ENCODE measurements around the gene KCNG3. TPM values are rescaled to one million over a fixed set of nuclear protein-coding genes. Genes with fewer than 3 reads are reported as not detected.

The KCNG3 gene
- total RNA-seq, 1 experiment from 2014 or later: 4.3 TPM

DNA sequence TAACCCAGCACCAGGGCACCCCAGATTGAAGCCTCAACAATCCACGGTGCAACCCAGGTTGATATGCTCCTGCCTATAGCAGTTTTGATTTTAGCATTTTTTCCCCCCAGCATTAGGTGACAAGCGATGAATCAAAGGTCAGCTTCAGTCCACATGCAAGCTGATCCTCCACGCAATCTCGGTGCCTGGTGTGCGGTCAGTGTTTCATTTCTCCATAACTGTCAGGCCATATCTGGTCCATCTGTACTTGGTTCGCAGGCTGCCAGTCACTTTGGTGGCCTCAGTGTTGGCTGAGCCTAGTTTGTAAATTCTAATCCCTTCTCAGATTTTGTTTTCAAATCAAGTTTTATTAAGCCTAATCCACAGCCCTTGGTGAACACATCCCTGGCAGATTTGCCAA, 30.2 kb downstream of the KCNG3 start:
- H3K4me3 ChIP-seq (ENCODE audit: low read depth in 2 of 2, low read length in 2 of 2): no peak overlapping the region
- in situ Hi-C loops (cut with HindIII; ENCODE audit: low pct_unique_long_range_greater_than_20kb, low sequenced_read_pairs) (no loop called here), intact Hi-C loops (cut with micrococcal nuclease; ENCODE audit: unreplicated experiment) (no loop called here)
- ATAC-seq (no peak), DNase-seq (ENCODE audit: low read depth, low spot score) (no peak)
- TF ChIP-seq SIN3A (IDR thresholded peaks at IDR 0.05; ENCODE audit: borderline replicate concordance, insufficient read depth, low read depth, low read length): no peak
- TF ChIP-seq TCF7L2 (IDR thresholded peaks at IDR 0.05; ENCODE audit: low read depth, low read length): no peak
- TF ChIP-seq, protein P1, sequence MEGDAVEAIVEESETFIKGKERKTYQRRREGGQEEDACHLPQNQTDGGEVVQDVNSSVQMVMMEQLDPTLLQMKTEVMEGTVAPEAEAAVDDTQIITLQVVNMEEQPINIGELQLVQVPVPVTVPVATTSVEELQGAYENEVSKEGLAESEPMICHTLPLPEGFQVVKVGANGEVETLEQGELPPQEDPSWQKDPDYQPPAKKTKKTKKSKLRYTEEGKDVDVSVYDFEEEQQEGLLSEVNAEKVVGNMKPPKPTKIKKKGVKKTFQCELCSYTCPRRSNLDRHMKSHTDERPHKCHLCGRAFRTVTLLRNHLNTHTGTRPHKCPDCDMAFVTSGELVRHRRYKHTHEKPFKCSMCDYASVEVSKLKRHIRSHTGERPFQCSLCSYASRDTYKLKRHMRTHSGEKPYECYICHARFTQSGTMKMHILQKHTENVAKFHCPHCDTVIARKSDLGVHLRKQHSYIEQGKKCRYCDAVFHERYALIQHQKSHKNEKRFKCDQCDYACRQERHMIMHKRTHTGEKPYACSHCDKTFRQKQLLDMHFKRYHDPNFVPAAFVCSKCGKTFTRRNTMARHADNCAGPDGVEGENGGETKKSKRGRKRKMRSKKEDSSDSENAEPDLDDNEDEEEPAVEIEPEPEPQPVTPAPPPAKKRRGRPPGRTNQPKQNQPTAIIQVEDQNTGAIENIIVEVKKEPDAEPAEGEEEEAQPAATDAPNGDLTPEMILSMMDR (IDR thresholded peaks at IDR 0.05): no peak
- TF ChIP-seq POLR2AphosphoS5 (IDR thresholded peaks at IDR 0.05; ENCODE audit: low read depth, low read length): no peak
- TF ChIP-seq, protein P2, sequence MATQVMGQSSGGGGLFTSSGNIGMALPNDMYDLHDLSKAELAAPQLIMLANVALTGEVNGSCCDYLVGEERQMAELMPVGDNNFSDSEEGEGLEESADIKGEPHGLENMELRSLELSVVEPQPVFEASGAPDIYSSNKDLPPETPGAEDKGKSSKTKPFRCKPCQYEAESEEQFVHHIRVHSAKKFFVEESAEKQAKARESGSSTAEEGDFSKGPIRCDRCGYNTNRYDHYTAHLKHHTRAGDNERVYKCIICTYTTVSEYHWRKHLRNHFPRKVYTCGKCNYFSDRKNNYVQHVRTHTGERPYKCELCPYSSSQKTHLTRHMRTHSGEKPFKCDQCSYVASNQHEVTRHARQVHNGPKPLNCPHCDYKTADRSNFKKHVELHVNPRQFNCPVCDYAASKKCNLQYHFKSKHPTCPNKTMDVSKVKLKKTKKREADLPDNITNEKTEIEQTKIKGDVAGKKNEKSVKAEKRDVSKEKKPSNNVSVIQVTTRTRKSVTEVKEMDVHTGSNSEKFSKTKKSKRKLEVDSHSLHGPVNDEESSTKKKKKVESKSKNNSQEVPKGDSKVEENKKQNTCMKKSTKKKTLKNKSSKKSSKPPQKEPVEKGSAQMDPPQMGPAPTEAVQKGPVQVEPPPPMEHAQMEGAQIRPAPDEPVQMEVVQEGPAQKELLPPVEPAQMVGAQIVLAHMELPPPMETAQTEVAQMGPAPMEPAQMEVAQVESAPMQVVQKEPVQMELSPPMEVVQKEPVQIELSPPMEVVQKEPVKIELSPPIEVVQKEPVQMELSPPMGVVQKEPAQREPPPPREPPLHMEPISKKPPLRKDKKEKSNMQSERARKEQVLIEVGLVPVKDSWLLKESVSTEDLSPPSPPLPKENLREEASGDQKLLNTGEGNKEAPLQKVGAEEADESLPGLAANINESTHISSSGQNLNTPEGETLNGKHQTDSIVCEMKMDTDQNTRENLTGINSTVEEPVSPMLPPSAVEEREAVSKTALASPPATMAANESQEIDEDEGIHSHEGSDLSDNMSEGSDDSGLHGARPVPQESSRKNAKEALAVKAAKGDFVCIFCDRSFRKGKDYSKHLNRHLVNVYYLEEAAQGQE (IDR thresholded peaks at IDR 0.05; ENCODE audit: insufficient read depth in 1 of 2, low read depth in 2 of 2, low read length in 1 of 2): no peak
- no peaks in the 10 kb centered on the region for H3K9me3 ChIP-seq (ENCODE audit: control insufficient read depth, insufficient read depth, low read depth, low read length)
- no peaks in the 10 kb centered on the region for H3K27me3 ChIP-seq (ENCODE audit: control insufficient read depth, insufficient read depth, low read length)
- no peaks in the 10 kb centered on the region for H3K36me3 ChIP-seq (ENCODE audit: control insufficient read depth, insufficient read depth, low read length)
- POLR2A ChIA-PET: no interaction called here
- no peaks in the 10 kb centered on the region for H3K4me1 ChIP-seq (ENCODE audit: control insufficient read depth, insufficient read depth, low read length)
- BruUV-seq (replicated peaks): no TSS peak
- CTCF ChIA-PET: interaction anchor here (0.6 kb wide), 1 partner anchor 30 kb away, joined by 3 read pairs; the partner anchor contains the start of gene KCNG3
- H3K27ac ChIP-seq (ENCODE audit: low read length): no peak overlapping the region

DNA sequence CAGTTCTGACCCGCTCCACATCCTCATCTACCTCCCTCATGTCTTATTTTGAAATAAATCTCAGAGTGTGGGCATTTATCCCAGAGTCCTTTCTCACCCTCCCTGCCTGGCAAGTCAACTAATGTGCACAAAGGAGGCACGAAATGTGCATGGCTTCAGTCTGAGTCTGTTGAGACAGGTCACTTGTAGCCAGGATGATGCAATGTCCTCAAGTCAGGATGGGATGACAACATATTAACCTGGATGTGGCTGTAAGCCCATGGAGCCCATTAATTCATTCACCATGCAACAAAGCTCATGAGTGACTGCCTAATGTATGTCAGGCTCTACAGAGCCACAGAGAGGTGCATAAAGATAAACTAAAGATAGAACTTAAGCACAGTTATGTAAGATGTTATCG, 34.5 kb downstream of the KCNG3 start:
- TF ChIP-seq, protein P1 (IDR thresholded peaks at IDR 0.05): no peak
- CTCF ChIA-PET: no interaction called here
- H3K27me3 ChIP-seq (ENCODE audit: control insufficient read depth, insufficient read depth, low read length): no peaks in the 10 kb centered on the region
- DNase-seq (ENCODE audit: low read depth, low spot score): no peak
- H3K9me3 ChIP-seq (ENCODE audit: control insufficient read depth, insufficient read depth, low read depth, low read length): no peaks in the 10 kb centered on the region
- H3K27ac ChIP-seq (ENCODE audit: low read length): no peak overlapping the region
- ATAC-seq: no peak
- in situ Hi-C loops (cut with HindIII; ENCODE audit: low pct_unique_long_range_greater_than_20kb, low sequenced_read_pairs): no loop called here
- no peaks in the 10 kb centered on the region for H3K4me1 ChIP-seq (ENCODE audit: control insufficient read depth, insufficient read depth, low read length)
- intact Hi-C loops (cut with micrococcal nuclease; ENCODE audit: unreplicated experiment): no loop called here
- H3K4me3 ChIP-seq (ENCODE audit: low read depth in 2 of 2, low read length in 2 of 2): no peak overlapping the region
- H3K36me3 ChIP-seq (ENCODE audit: control insufficient read depth, insufficient read depth, low read length): no peaks in the 10 kb centered on the region
- POLR2A ChIA-PET: no interaction called here
- no TSS peak for BruUV-seq (replicated peaks)

DNA sequence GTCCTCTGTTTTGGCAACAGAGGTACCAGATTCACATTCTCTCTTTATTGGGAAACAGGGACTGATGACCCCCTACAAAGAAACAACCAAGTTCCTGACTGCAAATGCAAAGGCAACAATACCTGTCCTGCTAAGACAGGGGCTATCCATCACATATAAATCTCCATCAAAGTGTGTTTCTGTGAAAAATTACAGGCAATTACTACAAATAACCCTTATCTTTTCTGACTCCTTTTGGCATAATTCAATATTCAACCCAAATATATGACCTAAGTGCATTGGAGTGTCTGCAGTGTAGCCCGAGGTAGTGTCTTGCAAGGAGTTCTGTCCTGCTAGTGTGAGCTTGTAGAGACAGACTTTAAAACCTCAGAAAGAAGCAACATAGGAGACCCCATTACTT, 35.4 kb downstream of the KCNG3 start:
- ChIA-PET CTCF (interaction anchor here (1.1 kb wide), 1 partner anchor 204 kb away, joined by 5 read pairs; no protein-coding TSS in a partner anchor), POLR2A (no interaction called here)
- Histone ChIP-seq H3K4me3 (ENCODE audit: low read depth in 2 of 2, low read length in 2 of 2) (no peak overlapping the region), H3K27me3 (ENCODE audit: control insufficient read depth, insufficient read depth, low read length) (no peaks in the 10 kb centered on the region), H3K4me1 (ENCODE audit: control insufficient read depth, insufficient read depth, low read length) (no peaks in the 10 kb centered on the region), H3K36me3 (ENCODE audit: control insufficient read depth, insufficient read depth, low read length) (no peaks in the 10 kb centered on the region), H3K27ac (ENCODE audit: low read length) (no peak overlapping the region), H3K9me3 (ENCODE audit: control insufficient read depth, insufficient read depth, low read depth, low read length) (no peaks in the 10 kb centered on the region)
- DNase-seq (ENCODE audit: low read depth, low spot score): no peak
- in situ Hi-C loops (cut with HindIII; ENCODE audit: low pct_unique_long_range_greater_than_20kb, low sequenced_read_pairs) (no loop called here), intact Hi-C loops (cut with micrococcal nuclease; ENCODE audit: unreplicated experiment) (no loop called here)
- no peak for ATAC-seq
- BruUV-seq (replicated peaks): no TSS peak
- TF ChIP-seq, protein P2 (IDR thresholded peaks at IDR 0.05; ENCODE audit: insufficient read depth in 1 of 2, low read depth in 2 of 2, low read length in 1 of 2): no peak
- TF ChIP-seq, protein P1 (IDR thresholded peaks at IDR 0.05): no peak
- TF ChIP-seq TCF7L2 (IDR thresholded peaks at IDR 0.05; ENCODE audit: low read depth, low read length) (no peak), SIN3A (IDR thresholded peaks at IDR 0.05; ENCODE audit: borderline replicate concordance, insufficient read depth, low read depth, low read length) (no peak), POLR2AphosphoS5 (IDR thresholded peaks at IDR 0.05; ENCODE audit: low read depth, low read length) (no peak)
